Parathyroid adenoma (tissue), 2 donors: ENCODE measurements around the gene LYZ.

Experiments
- H2AFZ ChIP-seq: fragments of 300-600 bp; sonication (generic); one replicate; pipeline ENCODE4 v1.7.0; 2017; ENCODE audit warnings: antibody characterized with exemption, mild to moderate bottlenecking
- H3K27ac ChIP-seq: fragments of 300-600 bp; sonication (generic); one replicate; pipeline ENCODE4 v1.7.0; 2017
- H3K27me3 ChIP-seq: fragments of 300-600 bp; sonication (generic); one replicate; pipeline ENCODE4 v1.7.0; 2017; ENCODE audit warnings: low read length; ENCODE audit not compliant: control insufficient read depth, insufficient read depth
- H3K36me3 ChIP-seq: fragments of 300-600 bp; sonication (generic); one replicate; pipeline ENCODE4 v1.7.0; 2017; ENCODE audit warnings: low read length; ENCODE audit not compliant: control insufficient read depth, insufficient read depth
- H3K4me1 ChIP-seq: fragments of 300-600 bp; sonication (generic); one replicate; pipeline ENCODE4 v1.7.0; 2017; ENCODE audit warnings: control low read depth
- H3K4me2 ChIP-seq: fragments of 300-600 bp; sonication (generic); one replicate; pipeline ENCODE4 v1.7.0; 2017; ENCODE audit warnings: low read length
- H3K4me3 ChIP-seq: fragments of 300-600 bp; sonication (generic); one replicate; pipeline ENCODE4 v1.7.0; 2017; ENCODE audit warnings: low read depth, low read length
- H3K79me2 ChIP-seq: fragments of 300-600 bp; sonication (generic); one replicate; pipeline ENCODE4 v1.7.0; 2017; ENCODE audit warnings: control low read depth
- H3K9ac ChIP-seq: fragments of 300-600 bp; sonication (generic); one replicate; pipeline ENCODE4 v1.7.0; 2017; ENCODE audit warnings: mild to moderate bottlenecking
- H3K9me3 ChIP-seq: fragments of 300-600 bp; sonication (generic); one replicate; pipeline ENCODE4 v1.7.0; 2017; ENCODE audit warnings: low read length; ENCODE audit not compliant: control insufficient read depth
- CTCF ChIP-seq: fragments of 300-600 bp; sonication (generic); IDR thresholded peaks from one replicate; pipeline ENCODE4 v1.7.0; 2017; ENCODE audit warnings: antibody characterized with exemption, mild to moderate bottlenecking
- donor health status: primary hyperparathyroidism.

LYZ gene

GRCh38 chr12:69338936-69339335, 9.2 kb upstream of the LYZ start:
- Histone ChIP-seq H3K27me3 (no peaks in the 10 kb centered on the region), H3K9ac (no peak overlapping the region), H3K36me3 (no peaks in the 10 kb centered on the region), H3K79me2 (no peaks in the 10 kb centered on the region), H3K9me3 (no peaks in the 10 kb centered on the region), H3K4me2 (no peak overlapping the region), H3K4me1 (no peaks in the 10 kb centered on the region), H2AFZ (no peak overlapping the region), H3K4me3 (no peak overlapping the region), H3K27ac (no peak overlapping the region)
- TF ChIP-seq CTCF, result no peak

- Histone ChIP-seq H3K4me1 (no peaks in the 10 kb centered on the region), H3K79me2 (no peaks in the 10 kb centered on the region), H3K4me2 (no peak overlapping the region), H3K36me3 (no peaks in the 10 kb centered on the region), H3K9me3 (no peaks in the 10 kb centered on the region), H2AFZ (no peak overlapping the region), H3K27me3 (no peaks in the 10 kb centered on the region), H3K9ac (no peak overlapping the region), H3K27ac (no peak overlapping the region), H3K4me3 (no peak overlapping the region)
- no peak for TF ChIP-seq CTCF
These were observed 8.2 kb upstream of the LYZ start for GRCh38 chr12:69339999-69340398.

GRCh38 chr12:69341328-69341727, 6.9 kb upstream of the LYZ start:
- no peaks in the 10 kb centered on the region for H3K79me2 ChIP-seq
- H3K9ac ChIP-seq, result no peak overlapping the region
- no peaks in the 10 kb centered on the region for H3K27me3 ChIP-seq
- no peaks in the 10 kb centered on the region for H3K4me1 ChIP-seq
- H3K27ac ChIP-seq, result no peak overlapping the region
- no peaks in the 10 kb centered on the region for H3K36me3 ChIP-seq
- H3K4me2 ChIP-seq, result no peak overlapping the region
- H3K9me3 ChIP-seq, result no peaks in the 10 kb centered on the region
- no peak overlapping the region for H3K4me3 ChIP-seq
- TF ChIP-seq CTCF, result no peak
- H2AFZ ChIP-seq, result no peak overlapping the region

GRCh38 chr12:69342421-69342820, 5.8 kb upstream of the LYZ start:
- H3K9ac ChIP-seq, result no peak overlapping the region
- H3K4me3 ChIP-seq, result no peak overlapping the region
- no peaks in the 10 kb centered on the region for H3K79me2 ChIP-seq
- no peaks in the 10 kb centered on the region for H3K36me3 ChIP-seq
- no peaks in the 10 kb centered on the region for H3K27me3 ChIP-seq
- H3K9me3 ChIP-seq, result no peaks in the 10 kb centered on the region
- no peak overlapping the region for H2AFZ ChIP-seq
- no peaks in the 10 kb centered on the region for H3K4me1 ChIP-seq
- no peak for TF ChIP-seq CTCF
- no peak overlapping the region for H3K4me2 ChIP-seq
- no peak overlapping the region for H3K27ac ChIP-seq

GRCh38 chr12:69343357-69343756, 4.8 kb upstream of the LYZ start:
- no peaks in the 10 kb centered on the region for H3K36me3 ChIP-seq
- no peak overlapping the region for H3K27ac ChIP-seq
- no peak for TF ChIP-seq CTCF
- no peaks in the 10 kb centered on the region for H3K79me2 ChIP-seq
- H3K27me3 ChIP-seq, result no peaks in the 10 kb centered on the region
- no peaks in the 10 kb centered on the region for H3K9me3 ChIP-seq
- no peak overlapping the region for H3K4me2 ChIP-seq
- H3K4me3 ChIP-seq, result no peak overlapping the region
- H2AFZ ChIP-seq, result no peak overlapping the region
- H3K9ac ChIP-seq, result no peak overlapping the region
- H3K4me1 ChIP-seq, result no peaks in the 10 kb centered on the region
